GM21528 (cell line): ENCODE data around the gene NCOA1.

Source experiments
- ATAC-seq: cut with Tn5 transposase; IDR thresholded peaks from one replicate; pipeline ENCODE4 v1.9.1; 2021; ENCODE audit warnings: mild to moderate bottlenecking, moderate library complexity; ENCODE audit not compliant: unreplicated experiment, low FRiP score

NCOA1 gene

GRCh38 chr2:24724111-24724775 lies 233.2 kb downstream of the NCOA1 start:
- no peak for ATAC-seq

- ATAC-seq = no peak
Observed at GRCh38 chr2:24725956-24726355, 234.9 kb downstream of the NCOA1 start.

GRCh38 chr2:24730481-24730880 lies 239.4 kb downstream of the NCOA1 start:
- ATAC-seq = no peak

GRCh38 chr2:24731040-24731439 lies 240.0 kb downstream of the NCOA1 start:
- no peak for ATAC-seq

GRCh38 chr2:24731923-24732322 lies 240.9 kb downstream of the NCOA1 start:
- no peak for ATAC-seq

- ATAC-seq = no peak
Observed at GRCh38 chr2:24734741-24735140, 243.7 kb downstream of the NCOA1 start.

GRCh38 chr2:24739354-24740025 lies 248.4 kb downstream of the NCOA1 start:
- no peak for ATAC-seq

GRCh38 chr2:24740142-24740541 lies 249.1 kb downstream of the NCOA1 start:
- no peak for ATAC-seq

- no peak for ATAC-seq
Observed at GRCh38 chr2:24742730-24743129, 251.7 kb downstream of the NCOA1 start.

GRCh38 chr2:24743924-24744323 lies 252.9 kb downstream of the NCOA1 start:
- no peak for ATAC-seq

- ATAC-seq = no peak
Observed at GRCh38 chr2:24744356-24744755, 253.3 kb downstream of the NCOA1 start.

GRCh38 chr2:24745825-24746224 lies 254.8 kb downstream of the NCOA1 start:
- no peak for ATAC-seq

- no peak for ATAC-seq
Observed at GRCh38 chr2:24747299-24747698, 256.2 kb downstream of the NCOA1 start.

GRCh38 chr2:24749069-24749691 lies 258.1 kb downstream of the NCOA1 start:
- ATAC-seq = no peak

GRCh38 chr2:24754985-24755705 lies 264.1 kb downstream of the NCOA1 start:
- ATAC-seq = no peak

- no peak for ATAC-seq
Observed at GRCh38 chr2:24756789-24757188, 265.7 kb downstream of the NCOA1 start.

- ATAC-seq = no peak
Observed at GRCh38 chr2:24761866-24762265, 270.8 kb downstream of the NCOA1 start.

- no peak for ATAC-seq
Observed at GRCh38 chr2:24762518-24762917, 271.5 kb downstream of the NCOA1 start.

GRCh38 chr2:24763843-24764242 lies 272.8 kb downstream of the NCOA1 start:
- no peak for ATAC-seq

GRCh38 chr2:24766609-24767008 lies 275.6 kb downstream of the NCOA1 start:
- no peak for ATAC-seq

- ATAC-seq = no peak
Observed at GRCh38 chr2:24768013-24768412, 277.0 kb downstream of the NCOA1 start.
